Suprapubic skin (tissue), 4 donors: ENCODE measurements around the gene VAV2. TPM values are rescaled to one million over a fixed set of nuclear protein-coding genes. Genes with fewer than 3 reads are reported as not detected.

Experiments
- DNase-seq, 2 donors: peaks; one replicate each; pipeline ENCODE4 v3.0.0-alpha.2; 2019; ENCODE audit warnings: low spot score in 2 of 2
- H3K27ac ChIP-seq: fragments of 200-600 bp; sonication (generic); one replicate; pipeline ENCODE4 v1.5.1; 2019
- H3K27me3 ChIP-seq: fragments of 200-600 bp; sonication (generic); one replicate; pipeline ENCODE4 v1.5.1; 2019
- H3K36me3 ChIP-seq: fragments of 200-600 bp; sonication (generic); one replicate; pipeline ENCODE4 v1.5.1; 2019
- H3K4me1 ChIP-seq: fragments of 200-600 bp; sonication (generic); one replicate; pipeline ENCODE4 v1.5.1; 2019
- H3K4me3 ChIP-seq: fragments of 200-600 bp; sonication (generic); one replicate; pipeline ENCODE4 v1.5.1; 2019; ENCODE audit warnings: mild to moderate bottlenecking
- H3K9me3 ChIP-seq: fragments of 200-600 bp; sonication (generic); one replicate; pipeline ENCODE4 v1.5.1; 2019
- CTCF ChIP-seq, 2 donors: fragments of 200-600 bp in 1 of 2; fragments of 450-650 bp in 1 of 2; sonication (generic) in 1 of 2; IDR thresholded peaks; one replicate each; pipeline ENCODE4 v1.5.1; 2016 to 2019; ENCODE audit warnings: antibody characterized with exemption in 2 of 2, mild to moderate bottlenecking in 1 of 2, moderate library complexity in 1 of 2
- EP300 ChIP-seq: sonication (generic); formaldehyde crosslinking; IDR thresholded peaks from one replicate; pipeline ENCODE4 v1.6.1; 2017; ENCODE audit warnings: antibody characterized with exemption
- POLR2A ChIP-seq, 2 donors: fragments of 450-650 bp; IDR thresholded peaks; one replicate each; pipeline ENCODE4 v1.6.1; 2017; ENCODE audit warnings: antibody characterized with exemption in 2 of 2, mild to moderate bottlenecking in 2 of 2, moderate library complexity in 2 of 2
- POLR2AphosphoS5 ChIP-seq, 3 donors: sonication (generic); formaldehyde crosslinking; IDR thresholded peaks; one replicate each; pipeline ENCODE4 v1.6.1; 2017; ENCODE audit warnings: antibody characterized with exemption in 3 of 3
- WGBS: methylation state at CpG from one replicate; pipeline ENCODE4 v1.1.5; 2018; 5-methylcytosine and 5-hydroxymethylcytosine counted together
- total RNA-seq, 4 donors: library from RNA; depleted of rRNA; stranded (reverse); fragments of >200 nt; gene quantifications; one replicate each; pipeline ENCODE4 v1.1.0, GENCODE V29; 2016

Gene VAV2
- total RNA-seq, 4 donors from 2014 or later, result 5.2 to 10.3 (median 6.4) TPM

GRCh38 chr9:133797406-133798105, 194.6 kb downstream of the VAV2 start:
- TF ChIP-seq POLR2A (IDR thresholded peaks at IDR 0.05) (no peak), EP300 (no peak), CTCF (IDR thresholded peaks at IDR 0.05) (no peak), POLR2AphosphoS5 (IDR thresholded peaks at IDR 0.05) (no peak)
- Histone ChIP-seq H3K27ac (no peak overlapping the region), H3K9me3 (no peaks in the 10 kb centered on the region), H3K4me3 (no peak overlapping the region), H3K4me1 (peaks cover 9% of the 10 kb centered on the region), H3K27me3 (no peaks in the 10 kb centered on the region), H3K36me3 (peaks cover 3% of the 10 kb centered on the region)
- no peak for DNase-seq
- 73% methylated on average over 7 of the region's 22 CpGs for WGBS

GRCh38 chr9:133796562-133796961, 195.6 kb downstream of the VAV2 start:
- H3K36me3 ChIP-seq, result peaks cover 3% of the 10 kb centered on the region
- H3K9me3 ChIP-seq, result no peaks in the 10 kb centered on the region
- no peak overlapping the region for H3K27ac ChIP-seq
- no peaks in the 10 kb centered on the region for H3K27me3 ChIP-seq
- peaks cover 9% of the 10 kb centered on the region for H3K4me1 ChIP-seq
- H3K4me3 ChIP-seq, result no peak overlapping the region
- no peak for DNase-seq
- TF ChIP-seq EP300 (no peak), POLR2A (IDR thresholded peaks at IDR 0.05) (no peak), POLR2AphosphoS5 (IDR thresholded peaks at IDR 0.05) (no peak), CTCF (IDR thresholded peaks at IDR 0.05) (no peak)
- WGBS, result 95% methylated on average over 3 of the region's 11 CpGs

GRCh38 chr9:133795049-133795448, 197.1 kb downstream of the VAV2 start:
- Histone ChIP-seq H3K4me1 (peaks cover 9% of the 10 kb centered on the region), H3K9me3 (no peaks in the 10 kb centered on the region), H3K27me3 (no peaks in the 10 kb centered on the region), H3K36me3 (peaks cover 5% of the 10 kb centered on the region), H3K27ac (no peak overlapping the region), H3K4me3 (no peak overlapping the region)
- no peak for DNase-seq
- 77% methylated on average over 8 of the region's 8 CpGs for WGBS
- TF ChIP-seq POLR2AphosphoS5 (IDR thresholded peaks at IDR 0.05) (no peak), CTCF (IDR thresholded peaks at IDR 0.05) (no peak), EP300 (no peak), POLR2A (IDR thresholded peaks at IDR 0.05) (no peak)

- no peaks in the 10 kb centered on the region for H3K9me3 ChIP-seq
- no peaks in the 10 kb centered on the region for H3K27me3 ChIP-seq
- H3K4me1 ChIP-seq, result peaks cover 12% of the 10 kb centered on the region
- no peak for DNase-seq
- H3K36me3 ChIP-seq, result peaks cover 5% of the 10 kb centered on the region
- 90% methylated on average over 10 of the region's 27 CpGs for WGBS
- no peak overlapping the region for H3K27ac ChIP-seq
- H3K4me3 ChIP-seq, result no peak overlapping the region
- TF ChIP-seq CTCF (IDR thresholded peaks at IDR 0.05) (no peak), EP300 (no peak), POLR2A (IDR thresholded peaks at IDR 0.05) (no peak), POLR2AphosphoS5 (IDR thresholded peaks at IDR 0.05) (no peak)
These were observed 197.9 kb downstream of the VAV2 start for GRCh38 chr9:133794016-133794760.

- Histone ChIP-seq H3K36me3 (peaks cover 5% of the 10 kb centered on the region), H3K4me1 (peaks cover 18% of the 10 kb centered on the region), H3K4me3 (no peak overlapping the region), H3K27me3 (no peaks in the 10 kb centered on the region), H3K9me3 (no peaks in the 10 kb centered on the region), H3K27ac (no peak overlapping the region)
- no peak for DNase-seq
- WGBS, result 42% methylated on average over 13 of the region's 13 CpGs
- TF ChIP-seq POLR2A (IDR thresholded peaks at IDR 0.05) (no peak), CTCF (IDR thresholded peaks at IDR 0.05) (no peak), POLR2AphosphoS5 (IDR thresholded peaks at IDR 0.05) (no peak), EP300 (no peak)
These were observed 198.7 kb downstream of the VAV2 start for GRCh38 chr9:133793471-133793870.
